IPS DF 19.7 (cell line): ENCODE measurements around the gene PLXNC1.

Source experiments
- DNase-seq: peaks from one replicate; pipeline ENCODE4 v3.0.0-alpha.2; 2013; ENCODE audit warnings: low read depth, low spot score

PLXNC1 gene

GRCh38 chr12:94264736-94265485 is 116.5 kb downstream of the PLXNC1 start:
- DNase-seq: no peak

- no peak for DNase-seq
Observed at GRCh38 chr12:94265539-94265938, 117.2 kb downstream of the PLXNC1 start.

- no peak for DNase-seq
Observed at GRCh38 chr12:94265966-94266745, 117.8 kb downstream of the PLXNC1 start.

- no peak for DNase-seq
Observed at GRCh38 chr12:94266796-94267536, 118.6 kb downstream of the PLXNC1 start.

- DNase-seq: no peak
Observed at GRCh38 chr12:94267537-94267872, 119.1 kb downstream of the PLXNC1 start.

GRCh38 chr12:94267921-94268471 is 119.6 kb downstream of the PLXNC1 start:
- no peak for DNase-seq

GRCh38 chr12:94269316-94269999 is 121.1 kb downstream of the PLXNC1 start:
- DNase-seq: no peak

GRCh38 chr12:94271351-94271750 is 123.0 kb downstream of the PLXNC1 start:
- DNase-seq: no peak

GRCh38 chr12:94272280-94272679 is 123.9 kb downstream of the PLXNC1 start:
- no peak for DNase-seq

GRCh38 chr12:94273272-94273671 is 124.9 kb downstream of the PLXNC1 start:
- DNase-seq: no peak

GRCh38 chr12:94276725-94277124 is 128.3 kb downstream of the PLXNC1 start:
- DNase-seq: no peak

GRCh38 chr12:94277426-94278000 is 129.1 kb downstream of the PLXNC1 start:
- DNase-seq: no peak

GRCh38 chr12:94280063-94280462 is 131.7 kb downstream of the PLXNC1 start:
- DNase-seq: no peak

- DNase-seq: no peak
Observed at GRCh38 chr12:94282675-94283074, 134.3 kb downstream of the PLXNC1 start.

GRCh38 chr12:94284046-94284445 is 135.7 kb downstream of the PLXNC1 start:
- no peak for DNase-seq

GRCh38 chr12:94284859-94285258 is 136.5 kb downstream of the PLXNC1 start:
- no peak for DNase-seq

- no peak for DNase-seq
Observed at GRCh38 chr12:94285943-94286582, 137.7 kb downstream of the PLXNC1 start.

- DNase-seq: no peak
Observed at GRCh38 chr12:94286583-94287244, 138.3 kb downstream of the PLXNC1 start.

GRCh38 chr12:94287245-94287628 is 138.9 kb downstream of the PLXNC1 start:
- DNase-seq: no peak
